ENCODE measurements around the gene ODF4. TPM values are rescaled to one million over a fixed set of nuclear protein-coding genes. Genes with fewer than 3 reads are reported as not detected.

The ODF4 gene
- total RNA-seq, 1 donor = not detected

- Histone ChIP-seq H4K20me1 (ENCODE audit: insufficient read depth, low read length) (no peaks in the 10 kb centered on the region), H3K9me3 (ENCODE audit: low read depth, low read length) (no peaks in the 10 kb centered on the region), H3K36me3 (ENCODE audit: insufficient read depth, low read length) (peaks cover 12% of the 10 kb centered on the region), H3K4me3 (ENCODE audit: insufficient read depth, low read length) (no peak overlapping the region), H3K79me2 (ENCODE audit: insufficient read depth, low read length) (no peaks in the 10 kb centered on the region), H3K4me1 (ENCODE audit: insufficient read depth, low read length) (peaks cover 42% of the 10 kb centered on the region), H3K27me3 (ENCODE audit: insufficient read depth, low read length) (no peaks in the 10 kb centered on the region), H2AFZ (ENCODE audit: low read length) (no peak overlapping the region), H3K27ac (ENCODE audit: low read depth, low read length) (peak overlapping the region; percentile 72), H3K4me2 (ENCODE audit: insufficient read depth, low read length) (no peak overlapping the region)
- no peak for TF ChIP-seq CTCF (IDR thresholded peaks at IDR 0.05; ENCODE audit: extremely low read depth, low read depth, low read length)
- DNase-seq (ENCODE audit: insufficient read length, low spot score, missing footprints) = no peak
These were observed 25.5 kb downstream of the ODF4 start for GRCh38 chr17:8365143-8365542.

GRCh38 chr17:8366231-8366630 lies 26.6 kb downstream of the ODF4 start:
- Histone ChIP-seq H3K27me3 (ENCODE audit: insufficient read depth, low read length) (no peaks in the 10 kb centered on the region), H3K4me3 (ENCODE audit: insufficient read depth, low read length) (no peak overlapping the region), H4K20me1 (ENCODE audit: insufficient read depth, low read length) (no peaks in the 10 kb centered on the region), H3K4me2 (ENCODE audit: insufficient read depth, low read length) (peak overlapping the region; percentile 13), H2AFZ (ENCODE audit: low read length) (no peak overlapping the region), H3K9me3 (ENCODE audit: low read depth, low read length) (no peaks in the 10 kb centered on the region), H3K36me3 (ENCODE audit: insufficient read depth, low read length) (peaks cover 17% of the 10 kb centered on the region), H3K4me1 (ENCODE audit: insufficient read depth, low read length) (peaks cover 33% of the 10 kb centered on the region), H3K79me2 (ENCODE audit: insufficient read depth, low read length) (no peaks in the 10 kb centered on the region), H3K27ac (ENCODE audit: low read depth, low read length) (peak overlapping the region; percentile 58)
- no peak for TF ChIP-seq CTCF (IDR thresholded peaks at IDR 0.05; ENCODE audit: extremely low read depth, low read depth, low read length)
- DNase-seq (ENCODE audit: insufficient read length, low spot score, missing footprints) = no peak

GRCh38 chr17:8368193-8368592 lies 28.6 kb downstream of the ODF4 start:
- H3K9me3 ChIP-seq (ENCODE audit: low read depth, low read length) = no peaks in the 10 kb centered on the region
- no peak for DNase-seq (ENCODE audit: insufficient read length, low spot score, missing footprints)
- no peak overlapping the region for H3K4me3 ChIP-seq (ENCODE audit: insufficient read depth, low read length)
- no peak overlapping the region for H2AFZ ChIP-seq (ENCODE audit: low read length)
- H3K4me2 ChIP-seq (ENCODE audit: insufficient read depth, low read length) = no peak overlapping the region
- H3K27ac ChIP-seq (ENCODE audit: low read depth, low read length) = no peak overlapping the region
- H3K79me2 ChIP-seq (ENCODE audit: insufficient read depth, low read length) = no peaks in the 10 kb centered on the region
- no peaks in the 10 kb centered on the region for H3K27me3 ChIP-seq (ENCODE audit: insufficient read depth, low read length)
- peaks cover 22% of the 10 kb centered on the region for H3K4me1 ChIP-seq (ENCODE audit: insufficient read depth, low read length)
- H3K36me3 ChIP-seq (ENCODE audit: insufficient read depth, low read length) = peaks cover 17% of the 10 kb centered on the region
- TF ChIP-seq CTCF (IDR thresholded peaks at IDR 0.05; ENCODE audit: extremely low read depth, low read depth, low read length) = no peak
- H4K20me1 ChIP-seq (ENCODE audit: insufficient read depth, low read length) = no peaks in the 10 kb centered on the region

GRCh38 chr17:8369944-8370343 lies 30.3 kb downstream of the ODF4 start:
- H3K4me3 ChIP-seq (ENCODE audit: insufficient read depth, low read length) = no peak overlapping the region
- no peaks in the 10 kb centered on the region for H3K79me2 ChIP-seq (ENCODE audit: insufficient read depth, low read length)
- H3K9me3 ChIP-seq (ENCODE audit: low read depth, low read length) = no peaks in the 10 kb centered on the region
- peaks cover 17% of the 10 kb centered on the region for H3K36me3 ChIP-seq (ENCODE audit: insufficient read depth, low read length)
- peaks cover 18% of the 10 kb centered on the region for H3K4me1 ChIP-seq (ENCODE audit: insufficient read depth, low read length)
- H4K20me1 ChIP-seq (ENCODE audit: insufficient read depth, low read length) = no peaks in the 10 kb centered on the region
- H3K4me2 ChIP-seq (ENCODE audit: insufficient read depth, low read length) = no peak overlapping the region
- no peaks in the 10 kb centered on the region for H3K27me3 ChIP-seq (ENCODE audit: insufficient read depth, low read length)
- DNase-seq (ENCODE audit: insufficient read length, low spot score, missing footprints) = no peak
- H3K27ac ChIP-seq (ENCODE audit: low read depth, low read length) = no peak overlapping the region
- TF ChIP-seq CTCF (IDR thresholded peaks at IDR 0.05; ENCODE audit: extremely low read depth, low read depth, low read length) = no peak
- no peak overlapping the region for H2AFZ ChIP-seq (ENCODE audit: low read length)
